Measurements from ENCODE around the gene HSPA1B. TPM values are rescaled to one million over a fixed set of nuclear protein-coding genes. Genes with fewer than 3 reads are reported as not detected.

Gene HSPA1B
- polyA plus RNA-seq, 1 donor from 2014 or later: 120 TPM

DNA sequence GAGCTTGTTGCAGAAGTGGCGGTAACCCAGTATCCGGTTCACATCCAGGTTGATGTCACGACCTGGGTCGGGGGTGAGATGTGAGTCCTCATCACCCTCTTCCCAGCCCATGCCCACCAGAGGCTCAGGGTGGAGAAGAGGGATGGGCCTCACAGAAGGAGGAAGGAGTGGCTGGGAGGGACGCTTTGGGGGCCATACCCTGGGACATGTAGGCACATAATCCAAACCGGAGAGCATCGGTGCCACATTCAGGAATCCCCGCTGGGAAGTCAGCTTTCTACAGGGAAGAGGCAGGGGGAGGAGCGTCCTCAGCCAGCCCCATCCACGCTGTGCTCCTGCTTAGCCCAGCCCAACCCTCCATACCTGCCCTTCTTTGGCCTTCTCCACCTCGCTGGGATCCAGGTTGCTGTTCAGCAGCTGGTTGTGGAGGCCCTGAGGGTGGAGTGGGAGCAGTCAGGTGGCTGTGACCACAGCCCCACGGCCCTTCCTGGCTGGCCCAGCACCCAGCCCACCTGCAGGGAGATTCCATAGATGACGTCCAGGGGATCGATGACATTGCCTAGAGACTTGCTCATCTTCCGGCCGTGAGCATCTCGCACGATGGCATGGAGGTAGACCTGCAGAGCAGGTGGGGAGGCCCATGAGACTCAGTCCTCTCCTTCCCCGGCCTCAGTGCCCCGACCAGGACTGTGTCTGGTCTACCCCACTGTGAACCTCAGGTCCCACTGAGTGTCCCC is 46.9 kb upstream of the HSPA1B start:
- no peak overlapping the region for H3K4me3 ChIP-seq (ENCODE audit: low read length)
- no peaks in the 10 kb centered on the region for H3K79me2 ChIP-seq (replicated peaks; ENCODE audit: insufficient read depth, low read length)
- H3K27me3 ChIP-seq (ENCODE audit: insufficient read depth, low read depth, low read length): no peaks in the 10 kb centered on the region
- H4K20me1 ChIP-seq (ENCODE audit: insufficient read depth): no peaks in the 10 kb centered on the region
- no peaks in the 10 kb centered on the region for H3K9me3 ChIP-seq (ENCODE audit: low read length)
- H3F3A ChIP-seq (ENCODE audit: insufficient read depth, low read length, poor library complexity, severe bottlenecking): no peaks in the 10 kb centered on the region
- H3K27ac ChIP-seq (ENCODE audit: low read length): no peak overlapping the region
- no peak overlapping the region for H3K9ac ChIP-seq (ENCODE audit: low read length)
- H2AFZ ChIP-seq (ENCODE audit: low read depth, low read length): no peak overlapping the region
- H3K4me2 ChIP-seq (ENCODE audit: low read length): no peak overlapping the region
- peaks cover 20% of the 10 kb centered on the region for H3K36me3 ChIP-seq (ENCODE audit: insufficient read depth, low read length)
- H3K9me2 ChIP-seq (ENCODE audit: insufficient read depth, low read length): no peaks in the 10 kb centered on the region
- no peak for TF ChIP-seq POLR2AphosphoS5 (IDR thresholded peaks at IDR 0.05)
- TF ChIP-seq EZH2 (IDR thresholded peaks at IDR 0.05; ENCODE audit: borderline replicate concordance, insufficient read depth, low read length, poor library complexity, severe bottlenecking): no peak
- TF ChIP-seq, protein P1, sequence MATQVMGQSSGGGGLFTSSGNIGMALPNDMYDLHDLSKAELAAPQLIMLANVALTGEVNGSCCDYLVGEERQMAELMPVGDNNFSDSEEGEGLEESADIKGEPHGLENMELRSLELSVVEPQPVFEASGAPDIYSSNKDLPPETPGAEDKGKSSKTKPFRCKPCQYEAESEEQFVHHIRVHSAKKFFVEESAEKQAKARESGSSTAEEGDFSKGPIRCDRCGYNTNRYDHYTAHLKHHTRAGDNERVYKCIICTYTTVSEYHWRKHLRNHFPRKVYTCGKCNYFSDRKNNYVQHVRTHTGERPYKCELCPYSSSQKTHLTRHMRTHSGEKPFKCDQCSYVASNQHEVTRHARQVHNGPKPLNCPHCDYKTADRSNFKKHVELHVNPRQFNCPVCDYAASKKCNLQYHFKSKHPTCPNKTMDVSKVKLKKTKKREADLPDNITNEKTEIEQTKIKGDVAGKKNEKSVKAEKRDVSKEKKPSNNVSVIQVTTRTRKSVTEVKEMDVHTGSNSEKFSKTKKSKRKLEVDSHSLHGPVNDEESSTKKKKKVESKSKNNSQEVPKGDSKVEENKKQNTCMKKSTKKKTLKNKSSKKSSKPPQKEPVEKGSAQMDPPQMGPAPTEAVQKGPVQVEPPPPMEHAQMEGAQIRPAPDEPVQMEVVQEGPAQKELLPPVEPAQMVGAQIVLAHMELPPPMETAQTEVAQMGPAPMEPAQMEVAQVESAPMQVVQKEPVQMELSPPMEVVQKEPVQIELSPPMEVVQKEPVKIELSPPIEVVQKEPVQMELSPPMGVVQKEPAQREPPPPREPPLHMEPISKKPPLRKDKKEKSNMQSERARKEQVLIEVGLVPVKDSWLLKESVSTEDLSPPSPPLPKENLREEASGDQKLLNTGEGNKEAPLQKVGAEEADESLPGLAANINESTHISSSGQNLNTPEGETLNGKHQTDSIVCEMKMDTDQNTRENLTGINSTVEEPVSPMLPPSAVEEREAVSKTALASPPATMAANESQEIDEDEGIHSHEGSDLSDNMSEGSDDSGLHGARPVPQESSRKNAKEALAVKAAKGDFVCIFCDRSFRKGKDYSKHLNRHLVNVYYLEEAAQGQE (IDR thresholded peaks at IDR 0.05; ENCODE audit: borderline replicate concordance): no peak
- TF ChIP-seq TAF1 (IDR thresholded peaks at IDR 0.05; ENCODE audit: low read depth): no peak
- no peak for TF ChIP-seq EP300 (conservative IDR thresholded peaks at IDR 0.05; ENCODE audit: poor library complexity, severe bottlenecking)
- TF ChIP-seq, protein P2, sequence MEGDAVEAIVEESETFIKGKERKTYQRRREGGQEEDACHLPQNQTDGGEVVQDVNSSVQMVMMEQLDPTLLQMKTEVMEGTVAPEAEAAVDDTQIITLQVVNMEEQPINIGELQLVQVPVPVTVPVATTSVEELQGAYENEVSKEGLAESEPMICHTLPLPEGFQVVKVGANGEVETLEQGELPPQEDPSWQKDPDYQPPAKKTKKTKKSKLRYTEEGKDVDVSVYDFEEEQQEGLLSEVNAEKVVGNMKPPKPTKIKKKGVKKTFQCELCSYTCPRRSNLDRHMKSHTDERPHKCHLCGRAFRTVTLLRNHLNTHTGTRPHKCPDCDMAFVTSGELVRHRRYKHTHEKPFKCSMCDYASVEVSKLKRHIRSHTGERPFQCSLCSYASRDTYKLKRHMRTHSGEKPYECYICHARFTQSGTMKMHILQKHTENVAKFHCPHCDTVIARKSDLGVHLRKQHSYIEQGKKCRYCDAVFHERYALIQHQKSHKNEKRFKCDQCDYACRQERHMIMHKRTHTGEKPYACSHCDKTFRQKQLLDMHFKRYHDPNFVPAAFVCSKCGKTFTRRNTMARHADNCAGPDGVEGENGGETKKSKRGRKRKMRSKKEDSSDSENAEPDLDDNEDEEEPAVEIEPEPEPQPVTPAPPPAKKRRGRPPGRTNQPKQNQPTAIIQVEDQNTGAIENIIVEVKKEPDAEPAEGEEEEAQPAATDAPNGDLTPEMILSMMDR (IDR thresholded peaks at IDR 0.05; ENCODE audit: poor library complexity, severe bottlenecking): no peak
- no peak for TF ChIP-seq RAD21 (conservative IDR thresholded peaks at IDR 0.05)
- no peak for TF ChIP-seq MXI1 (conservative IDR thresholded peaks at IDR 0.05; ENCODE audit: poor library complexity, severe bottlenecking)

DNA sequence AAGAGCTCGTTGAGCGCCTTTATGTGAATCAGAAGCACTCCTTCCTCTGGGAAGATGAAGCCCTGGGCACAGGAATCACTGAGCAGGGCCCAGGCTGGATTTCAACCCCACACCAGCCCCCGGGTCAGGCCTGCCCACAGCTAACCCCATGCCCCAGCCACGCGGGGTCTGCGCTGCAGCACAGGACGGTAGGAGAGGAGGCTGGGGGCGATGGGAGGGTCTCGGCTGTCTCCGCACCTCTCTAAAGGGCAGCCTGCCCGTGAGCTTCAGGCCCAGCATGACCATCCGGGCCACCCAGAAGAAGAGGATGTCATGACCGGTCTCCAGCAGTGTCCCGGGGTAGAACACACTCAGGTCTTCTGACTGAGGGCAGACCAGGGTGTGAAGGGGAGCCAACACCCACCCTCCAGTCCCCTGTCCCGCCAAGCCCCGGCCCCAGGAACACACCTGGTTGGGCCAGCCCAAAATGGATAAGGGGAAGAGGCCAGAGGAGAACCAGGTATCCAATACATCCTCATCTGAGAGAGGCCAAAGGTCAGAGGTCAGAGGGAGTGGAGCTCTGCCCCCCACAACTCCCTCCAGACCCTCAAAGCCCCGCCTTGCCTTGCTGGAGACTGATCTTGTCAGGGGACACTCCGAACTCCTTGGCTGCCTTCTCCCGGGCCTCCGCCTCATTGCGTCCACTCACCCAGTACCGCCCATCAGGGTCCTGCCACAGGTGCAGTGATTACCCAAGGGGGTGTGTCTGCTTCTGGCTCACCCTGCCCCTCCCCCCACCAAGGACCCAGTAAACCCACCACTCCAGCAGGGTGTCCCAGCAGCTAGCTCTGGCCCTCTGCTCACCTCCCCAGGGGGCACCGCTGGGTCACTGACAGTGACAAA is 46.1 kb upstream of the HSPA1B start:
- H3K4me3 ChIP-seq (ENCODE audit: low read length): no peak overlapping the region
- H3K27me3 ChIP-seq (ENCODE audit: insufficient read depth, low read depth, low read length): no peaks in the 10 kb centered on the region
- no peak overlapping the region for H3K9ac ChIP-seq (ENCODE audit: low read length)
- no peak overlapping the region for H3K4me2 ChIP-seq (ENCODE audit: low read length)
- no peaks in the 10 kb centered on the region for H3F3A ChIP-seq (ENCODE audit: insufficient read depth, low read length, poor library complexity, severe bottlenecking)
- H3K27ac ChIP-seq (ENCODE audit: low read length): no peak overlapping the region
- no peak overlapping the region for H2AFZ ChIP-seq (ENCODE audit: low read depth, low read length)
- TF ChIP-seq, protein P1 (IDR thresholded peaks at IDR 0.05; ENCODE audit: borderline replicate concordance): no peak
- TF ChIP-seq MXI1 (conservative IDR thresholded peaks at IDR 0.05; ENCODE audit: poor library complexity, severe bottlenecking): no peak
- no peak for TF ChIP-seq TAF1 (IDR thresholded peaks at IDR 0.05; ENCODE audit: low read depth)
- no peak for TF ChIP-seq RAD21 (conservative IDR thresholded peaks at IDR 0.05)
- TF ChIP-seq EP300 (conservative IDR thresholded peaks at IDR 0.05; ENCODE audit: poor library complexity, severe bottlenecking): no peak
- TF ChIP-seq EZH2 (IDR thresholded peaks at IDR 0.05; ENCODE audit: borderline replicate concordance, insufficient read depth, low read length, poor library complexity, severe bottlenecking): no peak
- no peak for TF ChIP-seq SMC3 (conservative IDR thresholded peaks at IDR 0.05; ENCODE audit: poor library complexity)
- TF ChIP-seq, protein P2 (IDR thresholded peaks at IDR 0.05; ENCODE audit: poor library complexity, severe bottlenecking): no peak
- TF ChIP-seq POLR2AphosphoS5 (IDR thresholded peaks at IDR 0.05): no peak
- H3K79me2 ChIP-seq (replicated peaks; ENCODE audit: insufficient read depth, low read length): no peaks in the 10 kb centered on the region
- H4K20me1 ChIP-seq (ENCODE audit: insufficient read depth): no peaks in the 10 kb centered on the region
- H3K36me3 ChIP-seq (ENCODE audit: insufficient read depth, low read length): peaks cover 20% of the 10 kb centered on the region
- no peaks in the 10 kb centered on the region for H3K9me2 ChIP-seq (ENCODE audit: insufficient read depth, low read length)
- H3K9me3 ChIP-seq (ENCODE audit: low read length): no peaks in the 10 kb centered on the region

Data from neural cell (in vitro differentiated cells).